ENCODE data around the gene TSGA10.
"Not testable (repeated sequence)": the region's sequence is repeated elsewhere in the genome, so short reads cannot be mapped to it uniquely, and the experiment has no call there.

TSGA10 gene, protein sequence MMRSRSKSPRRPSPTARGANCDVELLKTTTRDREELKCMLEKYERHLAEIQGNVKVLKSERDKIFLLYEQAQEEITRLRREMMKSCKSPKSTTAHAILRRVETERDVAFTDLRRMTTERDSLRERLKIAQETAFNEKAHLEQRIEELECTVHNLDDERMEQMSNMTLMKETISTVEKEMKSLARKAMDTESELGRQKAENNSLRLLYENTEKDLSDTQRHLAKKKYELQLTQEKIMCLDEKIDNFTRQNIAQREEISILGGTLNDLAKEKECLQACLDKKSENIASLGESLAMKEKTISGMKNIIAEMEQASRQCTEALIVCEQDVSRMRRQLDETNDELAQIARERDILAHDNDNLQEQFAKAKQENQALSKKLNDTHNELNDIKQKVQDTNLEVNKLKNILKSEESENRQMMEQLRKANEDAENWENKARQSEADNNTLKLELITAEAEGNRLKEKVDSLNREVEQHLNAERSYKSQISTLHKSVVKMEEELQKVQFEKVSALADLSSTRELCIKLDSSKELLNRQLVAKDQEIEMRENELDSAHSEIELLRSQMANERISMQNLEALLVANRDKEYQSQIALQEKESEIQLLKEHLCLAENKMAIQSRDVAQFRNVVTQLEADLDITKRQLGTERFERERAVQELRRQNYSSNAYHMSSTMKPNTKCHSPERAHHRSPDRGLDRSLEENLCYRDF

GRCh38 chr2:99154643-99155536 is at the start of gene TSGA10, which contains the start of gene LIPT1:
TSGA10 (minus strand) TSS chr2:99154942; CDS start chr2:99109439, 45,503 bp downstream.
LIPT1 (plus strand) TSS chr2:99154967; CDS start chr2:99161958, 6,991 bp downstream.
- peak; percentile 65 for DNase-seq

DNA sequence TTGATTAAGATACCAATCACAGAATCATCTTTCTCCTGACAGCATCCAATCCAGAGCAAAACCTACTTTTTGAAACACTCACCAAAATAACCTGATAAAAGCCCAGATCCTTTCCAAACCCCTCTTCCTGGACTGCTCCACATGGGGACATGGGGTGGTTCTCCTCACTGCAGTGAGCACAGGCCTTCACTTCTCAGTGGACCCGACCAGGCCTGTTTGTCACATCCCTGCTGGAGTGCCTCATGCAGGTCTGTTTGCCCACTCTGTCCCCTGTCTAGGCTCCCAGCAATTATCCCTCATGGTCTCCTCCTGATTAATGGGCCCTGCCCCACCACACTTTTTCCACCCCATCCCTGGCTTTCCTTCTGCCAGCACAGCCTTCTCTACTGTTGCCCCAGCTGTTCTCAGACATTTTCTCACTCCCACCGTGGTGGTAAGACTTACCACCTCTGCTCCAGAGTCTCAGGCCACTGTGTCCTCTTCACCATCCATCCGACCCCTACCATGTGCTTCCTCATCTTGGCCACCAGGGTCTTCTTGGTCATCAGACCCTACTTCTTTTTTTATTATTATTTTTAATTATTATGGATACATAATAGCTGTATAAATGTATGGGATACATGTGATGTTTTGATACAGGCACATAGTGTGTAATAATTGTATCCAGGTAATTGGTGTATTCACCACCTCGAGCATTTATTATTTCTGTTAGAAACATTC is 47.4 kb upstream of the TSGA10 start:
- DNase-seq = no peak

DNA sequence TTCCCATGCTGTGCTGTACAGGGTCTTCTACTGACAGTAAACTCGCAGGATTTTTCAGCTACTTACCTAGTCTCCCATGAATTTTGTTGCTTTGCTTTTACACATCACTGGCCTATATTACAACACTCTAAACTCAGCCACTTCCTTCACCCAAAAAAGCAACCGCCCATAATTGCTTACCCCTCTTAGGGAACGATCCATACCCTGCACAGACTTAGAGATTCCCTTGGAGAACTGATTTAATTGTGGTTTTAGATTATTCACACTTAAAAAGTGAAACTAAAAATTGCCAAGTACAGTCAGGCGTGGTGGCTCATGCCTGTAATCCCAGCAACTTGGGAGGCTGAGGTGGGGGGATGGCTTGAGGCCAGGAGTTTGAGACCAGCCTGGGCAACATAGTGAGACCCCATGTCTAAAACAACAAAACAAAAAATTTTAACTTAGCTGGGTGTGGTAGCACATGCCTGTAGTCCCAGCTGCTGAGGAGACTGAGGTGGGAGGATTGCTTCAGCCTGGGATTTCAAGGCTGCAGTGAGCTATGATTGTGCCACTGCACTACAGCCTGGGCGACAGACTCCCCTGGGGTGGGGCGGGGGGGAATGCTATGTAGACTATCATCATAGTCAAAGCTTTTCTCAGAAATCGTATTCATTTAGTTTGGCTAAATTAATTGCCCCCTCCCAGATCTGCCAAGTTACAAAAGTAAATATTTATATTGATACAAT is 45.5 kb upstream of the TSGA10 start:
- no peak for DNase-seq

DNA sequence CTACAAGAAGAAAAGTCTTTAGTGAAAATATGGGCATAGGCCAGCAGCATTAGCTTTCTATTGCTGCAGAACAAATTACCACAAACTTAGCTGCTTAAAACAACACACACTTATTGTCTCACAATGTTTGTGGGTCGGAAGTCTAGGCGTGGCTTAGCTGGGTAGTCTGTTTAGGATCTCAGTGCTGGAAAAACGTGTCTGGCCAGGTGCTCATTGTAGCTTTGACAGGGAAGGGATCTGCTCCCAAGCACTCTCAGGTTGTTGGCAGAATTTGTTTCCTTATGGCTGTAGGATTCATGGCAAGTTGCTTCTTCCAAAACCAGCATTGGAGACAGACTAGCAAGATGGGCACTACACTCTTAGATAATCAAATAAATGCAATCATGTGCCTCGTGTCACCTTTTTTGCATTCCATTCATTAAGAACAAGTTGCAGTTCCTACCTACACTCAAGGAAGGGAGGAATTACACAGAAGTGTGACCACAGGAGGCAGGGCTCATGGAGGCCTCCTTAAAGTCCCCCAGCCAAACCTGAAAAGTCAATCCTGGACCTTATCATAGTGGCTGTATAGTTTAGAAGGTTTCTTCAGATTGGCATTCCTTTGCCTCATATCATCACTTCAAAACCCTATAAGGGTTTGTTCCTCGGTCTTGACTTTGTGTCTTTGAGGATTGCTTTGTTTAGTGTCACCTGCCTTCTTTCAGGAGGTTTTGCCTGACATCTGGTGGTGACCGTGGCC is 43.5 kb upstream of the TSGA10 start:
- no peak for DNase-seq

DNA sequence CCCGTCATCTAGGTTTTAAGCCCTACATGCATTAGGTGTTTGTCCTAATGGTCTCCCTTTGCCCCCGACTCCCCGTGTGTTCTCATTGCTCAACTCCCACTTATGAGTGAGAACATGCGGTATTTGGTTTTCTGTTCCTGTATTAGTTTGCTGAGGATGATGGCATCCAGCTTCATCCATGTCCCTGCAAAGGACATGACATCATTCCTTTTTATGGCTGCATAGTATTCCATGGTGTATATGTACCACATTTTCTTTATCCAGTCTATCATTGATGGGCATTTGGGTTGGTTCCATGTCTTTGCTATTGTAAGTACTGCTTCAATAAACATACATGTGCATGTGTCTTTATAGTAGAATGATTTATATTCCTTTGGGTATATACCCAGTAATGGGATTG is 37.6 kb upstream of the TSGA10 start:
- not testable (repeated sequence) for DNase-seq

GRCh38 chr2:99190548-99190947 is 35.8 kb upstream of the TSGA10 start:
- DNase-seq = no peak

DNA sequence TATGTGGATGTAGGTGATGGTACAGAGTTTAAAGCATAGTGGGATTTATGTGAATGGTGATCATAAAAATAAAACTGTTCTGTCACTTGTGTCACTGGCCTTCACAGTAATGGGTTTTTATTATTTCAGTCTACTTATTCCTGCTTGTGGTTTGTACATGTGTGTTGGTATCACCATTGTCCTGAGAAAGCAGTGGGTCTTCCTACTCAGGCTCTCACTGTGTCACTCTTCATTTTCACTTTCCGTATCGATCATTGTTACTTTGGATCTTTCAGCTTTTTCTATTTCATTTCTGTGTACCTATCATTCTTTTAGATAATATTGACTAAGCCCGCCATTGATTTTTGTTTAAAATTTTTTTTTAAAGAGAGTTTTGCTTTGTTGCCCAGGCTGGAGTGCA is 33.6 kb upstream of the TSGA10 start:
- DNase-seq = no peak

- DNase-seq = no peak
Measured at GRCh38 chr2:99187011-99187410, 32.3 kb upstream of the TSGA10 start.

DNA sequence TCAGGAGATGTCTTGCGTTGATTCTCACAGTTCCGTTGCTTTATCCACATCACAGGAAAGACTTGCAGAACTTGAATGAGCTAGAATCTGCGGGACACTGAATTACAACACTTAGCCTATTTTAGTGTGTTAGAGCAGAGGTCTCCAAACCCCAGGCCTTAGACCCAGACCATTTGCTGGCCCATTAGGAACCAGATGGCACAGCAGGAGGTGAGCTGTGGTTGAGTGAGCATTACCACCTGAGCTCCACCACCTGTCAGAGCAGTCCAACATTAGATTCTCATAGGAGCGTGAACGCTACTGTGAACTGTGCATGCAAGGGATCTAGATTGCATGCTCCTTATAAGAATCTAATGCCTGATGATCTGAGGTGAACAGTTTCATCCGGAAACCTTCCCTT is 30.1 kb upstream of the TSGA10 start:
- no peak for DNase-seq

GRCh38 chr2:99183025-99183424 is 28.3 kb upstream of the TSGA10 start:
- DNase-seq = no peak

- DNase-seq = no peak
Measured at GRCh38 chr2:99181624-99182000, 26.9 kb upstream of the TSGA10 start.

GRCh38 chr2:99180755-99181623 is 26.2 kb upstream of the TSGA10 start, which contains the start of the genes MITD1 and MRPL30:
MITD1 (minus strand) TSS chr2:99181058; CDS start chr2:99180981, 77 bp downstream.
MRPL30 (plus strand) TSS chr2:99181184; CDS start chr2:99186204, 5,020 bp downstream.
- DNase-seq = peak; percentile 96

DNA sequence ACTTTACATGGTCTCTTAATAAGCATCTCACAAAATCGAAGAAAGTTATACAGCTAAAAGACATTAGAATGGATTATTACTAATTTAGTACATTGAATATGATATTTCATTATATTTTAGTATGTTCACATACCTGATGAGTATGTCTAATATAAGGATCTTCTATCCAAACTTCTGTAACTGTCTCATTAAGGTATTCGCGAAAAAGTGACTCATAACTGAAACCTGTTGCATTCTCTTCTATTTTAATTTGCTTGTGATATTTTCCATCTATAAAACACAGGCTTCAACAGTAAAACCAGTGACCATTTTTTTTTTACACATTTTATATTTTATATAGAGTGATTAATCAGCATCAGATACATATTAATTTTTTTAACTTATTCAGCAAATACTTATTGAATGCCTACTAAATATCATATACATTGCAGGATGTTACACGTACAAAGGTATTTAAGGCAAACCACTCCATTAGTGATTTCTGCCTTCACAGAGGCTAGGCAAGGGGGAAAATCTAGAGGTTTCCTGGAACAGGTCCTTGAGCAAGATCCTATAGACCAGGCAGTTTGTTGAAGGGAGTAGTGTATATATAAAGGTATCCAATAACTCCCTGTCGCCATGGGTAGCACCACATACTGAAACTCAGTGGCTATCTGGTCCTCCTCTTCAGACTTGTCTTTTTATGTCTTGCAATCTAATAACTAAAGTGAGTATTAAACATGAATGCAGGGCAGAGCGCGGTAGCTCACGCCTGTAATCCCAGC is 16.8 kb upstream of the TSGA10 start:
- no peak for DNase-seq

DNA sequence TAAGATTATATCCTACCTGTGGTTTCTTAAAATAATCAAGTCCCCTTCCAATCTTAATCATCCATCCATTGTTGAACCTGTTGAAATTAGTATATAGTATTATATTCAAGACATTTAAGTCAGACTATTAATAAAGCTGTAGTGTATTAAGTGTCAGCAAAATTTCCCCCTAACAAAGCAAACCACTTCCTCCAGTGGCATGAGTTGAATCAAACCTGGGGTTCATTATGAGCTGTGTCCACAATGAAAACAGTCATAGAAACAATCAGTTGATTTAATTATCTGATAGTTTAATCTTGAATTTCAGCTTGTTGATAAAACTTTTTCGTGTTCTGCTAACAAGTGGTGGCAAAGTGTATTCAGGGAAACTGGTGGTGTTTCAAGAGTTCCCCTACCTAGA is 14.8 kb upstream of the TSGA10 start:
- DNase-seq = no peak

GRCh38 chr2:99166218-99166617 is 11.5 kb upstream of the TSGA10 start:
- no peak for DNase-seq

- no peak for DNase-seq
Measured at GRCh38 chr2:99159594-99159993, 4.9 kb upstream of the TSGA10 start.

- DNase-seq = no peak
Measured at GRCh38 chr2:99158599-99158998, 3.9 kb upstream of the TSGA10 start.

GRCh38 chr2:99156891-99157290 is 2.1 kb upstream of the TSGA10 start:
- DNase-seq = no peak

All from kidney glomerular epithelial cell (primary cell).